ENCODE measurements around the gene SEMA3F. TPM values are rescaled to one million over a fixed set of nuclear protein-coding genes. Genes with fewer than 3 reads are reported as not detected.

SEMA3F gene
- total and polyA plus RNA-seq, 10 of the 15 experiments (the other 5 are each of a cell fraction or from before 2014, with no cell fraction given), result 0.08 to 0.28 (median 0.12) TPM; not detected in 6

GRCh38 chr3:50168791-50169190 lies 13.7 kb downstream of the SEMA3F start:
- CTCF ChIA-PET, result no interaction called here

DNA sequence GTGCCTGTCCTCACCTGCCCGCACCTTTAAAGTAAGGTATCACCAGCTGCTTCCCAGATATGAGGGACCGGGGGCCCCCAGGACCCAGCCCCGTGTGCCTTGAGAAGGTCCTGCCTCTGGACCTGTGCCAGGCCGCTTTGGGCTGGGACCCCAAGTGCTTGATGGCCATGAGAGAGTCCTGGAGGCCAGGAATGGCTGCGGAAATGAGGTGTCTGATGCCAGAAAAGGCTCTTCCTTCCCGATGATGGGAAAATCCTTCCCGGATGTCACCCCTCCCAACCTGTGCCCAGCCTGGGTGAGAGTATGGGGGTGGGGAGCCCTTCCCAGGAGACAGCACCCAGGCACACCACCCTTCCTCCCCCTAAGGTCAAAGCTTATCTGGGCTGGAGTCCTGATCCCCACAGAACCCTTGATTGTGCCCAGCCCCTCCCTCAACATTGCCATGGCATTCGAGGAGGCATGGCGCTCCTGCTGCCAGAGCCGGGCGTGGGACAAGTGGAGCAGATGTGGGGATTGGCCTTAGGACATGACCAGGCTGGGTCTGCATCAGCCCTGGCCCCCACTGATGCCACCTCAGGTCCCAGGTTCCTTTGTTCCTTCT lies 14.2 kb downstream of the SEMA3F start:
- in situ Hi-C loops (cut with MboI) (no loop called here), intact Hi-C loops (cut with micrococcal nuclease; ENCODE audit: unreplicated experiment) (no loop called here)
- WGBS (ENCODE audit: insufficient coverage, insufficient replicate concordance, low lambda C conversion rate, missing lambda C conversion rate), result 28% methylated on average over 11 of the region's 11 CpGs
- FAIRE-seq, result no peak
- Histone ChIP-seq H3K4me2 (ENCODE audit: control insufficient read depth, insufficient read depth) (no peak overlapping the region), H3K4me3 (no peak overlapping the region), H3K9me3 (replicated peaks; ENCODE audit: control insufficient read depth, insufficient read depth, low read length) (no peaks in the 10 kb centered on the region), H4K20me1 (ENCODE audit: control insufficient read depth, insufficient read depth) (no peaks in the 10 kb centered on the region; the same call in 1 of the 2 replicates), H3K27me3 (replicated peaks in 1 of 2; ENCODE audit: control insufficient read depth in 2 of 2, insufficient read depth in 2 of 2, low read length in 1 of 2) (no peaks in the 10 kb centered on the region; a peak in 1 of 4 replicates), H3K4me1 (ENCODE audit: control insufficient read depth, insufficient read depth, low read length) (no peaks in the 10 kb centered on the region), H3K79me2 (ENCODE audit: control insufficient read depth, insufficient read depth, low read length) (no peaks in the 10 kb centered on the region), H3K36me3 (ENCODE audit: control insufficient read depth in 2 of 2, insufficient read depth in 2 of 2, low read length in 1 of 2) (no peaks in the 10 kb centered on the region), H2AFZ (ENCODE audit: control insufficient read depth, low read depth, low read length) (no peak overlapping the region), H3K9ac (ENCODE audit: control insufficient read depth, insufficient read depth, low read length) (no peak overlapping the region), H3K27ac (ENCODE audit: control insufficient read depth, insufficient read depth) (no peak overlapping the region)
- CTCF ChIA-PET, result no interaction called here
- TF ChIP-seq, protein P1, sequence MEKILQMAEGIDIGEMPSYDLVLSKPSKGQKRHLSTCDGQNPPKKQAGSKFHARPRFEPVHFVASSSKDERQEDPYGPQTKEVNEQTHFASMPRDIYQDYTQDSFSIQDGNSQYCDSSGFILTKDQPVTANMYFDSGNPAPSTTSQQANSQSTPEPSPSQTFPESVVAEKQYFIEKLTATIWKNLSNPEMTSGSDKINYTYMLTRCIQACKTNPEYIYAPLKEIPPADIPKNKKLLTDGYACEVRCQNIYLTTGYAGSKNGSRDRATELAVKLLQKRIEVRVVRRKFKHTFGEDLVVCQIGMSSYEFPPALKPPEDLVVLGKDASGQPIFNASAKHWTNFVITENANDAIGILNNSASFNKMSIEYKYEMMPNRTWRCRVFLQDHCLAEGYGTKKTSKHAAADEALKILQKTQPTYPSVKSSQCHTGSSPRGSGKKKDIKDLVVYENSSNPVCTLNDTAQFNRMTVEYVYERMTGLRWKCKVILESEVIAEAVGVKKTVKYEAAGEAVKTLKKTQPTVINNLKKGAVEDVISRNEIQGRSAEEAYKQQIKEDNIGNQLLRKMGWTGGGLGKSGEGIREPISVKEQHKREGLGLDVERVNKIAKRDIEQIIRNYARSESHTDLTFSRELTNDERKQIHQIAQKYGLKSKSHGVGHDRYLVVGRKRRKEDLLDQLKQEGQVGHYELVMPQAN (conservative IDR thresholded peaks at IDR 0.05), result no peak
- TF ChIP-seq ZNF24 (IDR thresholded peaks at IDR 0.05) (no peak), CBX3 (IDR thresholded peaks at IDR 0.05; ENCODE audit: borderline replicate concordance, low read depth) (no peak), NR2C1 (IDR thresholded peaks at IDR 0.05) (no peak), RBBP5 (conservative IDR thresholded peaks at IDR 0.05) (no peak), MYB (IDR thresholded peaks at IDR 0.05; ENCODE audit: borderline replicate concordance, low read depth, low read length) (no peak), MLLT1 (IDR thresholded peaks at IDR 0.05) (no peak)
- BruUV-seq (replicated peaks), result no TSS peak
- SMC1A ChIA-PET (ENCODE audit: uncharacterized antibody, unreplicated experiment), result no interaction called here
- no peak for DNase-seq (ENCODE audit: low read depth, low spot score)
- no peak for ATAC-seq
- RAD21 ChIA-PET (ENCODE audit: unreplicated experiment), result no interaction called here
- POLR2A ChIA-PET, result no interaction called here

More at GRCh38 chr3:50168791-50169190, 13.7 kb downstream of the SEMA3F start:
- no TSS peak for BruUV-seq (replicated peaks)
- no peak for DNase-seq (ENCODE audit: low read depth, low spot score)
- H3K27me3 ChIP-seq (replicated peaks in 1 of 2; ENCODE audit: control insufficient read depth in 2 of 2, insufficient read depth in 2 of 2, low read length in 1 of 2), result no peaks in the 10 kb centered on the region; a peak in 1 of 4 replicates
- H4K20me1 ChIP-seq (ENCODE audit: control insufficient read depth, insufficient read depth), result no peaks in the 10 kb centered on the region; the same call in 1 of the 2 replicates
- no peak overlapping the region for H3K27ac ChIP-seq (ENCODE audit: control insufficient read depth, insufficient read depth)
- ChIA-PET POLR2A (no interaction called here), SMC1A (ENCODE audit: uncharacterized antibody, unreplicated experiment) (no interaction called here), RAD21 (ENCODE audit: unreplicated experiment) (no interaction called here)
- no peak overlapping the region for H3K9ac ChIP-seq (ENCODE audit: control insufficient read depth, insufficient read depth, low read length)
- in situ Hi-C loops (cut with MboI) (no loop called here), intact Hi-C loops (cut with micrococcal nuclease; ENCODE audit: unreplicated experiment) (no loop called here)
- no peak overlapping the region for H2AFZ ChIP-seq (ENCODE audit: control insufficient read depth, low read depth, low read length)
- H3K4me1 ChIP-seq (ENCODE audit: control insufficient read depth, insufficient read depth, low read length), result no peaks in the 10 kb centered on the region
- H3K4me3 ChIP-seq, result no peak overlapping the region
- no peak for FAIRE-seq
- H3K36me3 ChIP-seq (ENCODE audit: control insufficient read depth in 2 of 2, insufficient read depth in 2 of 2, low read length in 1 of 2), result no peaks in the 10 kb centered on the region
- no peaks in the 10 kb centered on the region for H3K79me2 ChIP-seq (ENCODE audit: control insufficient read depth, insufficient read depth, low read length)
- no peak for ATAC-seq
- H3K9me3 ChIP-seq (replicated peaks; ENCODE audit: control insufficient read depth, insufficient read depth, low read length), result no peaks in the 10 kb centered on the region
- 24% methylated on average over 6 of the region's 6 CpGs for WGBS (ENCODE audit: insufficient coverage, insufficient replicate concordance, low lambda C conversion rate, missing lambda C conversion rate)
- no peak overlapping the region for H3K4me2 ChIP-seq (ENCODE audit: control insufficient read depth, insufficient read depth)
- TF ChIP-seq, protein P2, sequence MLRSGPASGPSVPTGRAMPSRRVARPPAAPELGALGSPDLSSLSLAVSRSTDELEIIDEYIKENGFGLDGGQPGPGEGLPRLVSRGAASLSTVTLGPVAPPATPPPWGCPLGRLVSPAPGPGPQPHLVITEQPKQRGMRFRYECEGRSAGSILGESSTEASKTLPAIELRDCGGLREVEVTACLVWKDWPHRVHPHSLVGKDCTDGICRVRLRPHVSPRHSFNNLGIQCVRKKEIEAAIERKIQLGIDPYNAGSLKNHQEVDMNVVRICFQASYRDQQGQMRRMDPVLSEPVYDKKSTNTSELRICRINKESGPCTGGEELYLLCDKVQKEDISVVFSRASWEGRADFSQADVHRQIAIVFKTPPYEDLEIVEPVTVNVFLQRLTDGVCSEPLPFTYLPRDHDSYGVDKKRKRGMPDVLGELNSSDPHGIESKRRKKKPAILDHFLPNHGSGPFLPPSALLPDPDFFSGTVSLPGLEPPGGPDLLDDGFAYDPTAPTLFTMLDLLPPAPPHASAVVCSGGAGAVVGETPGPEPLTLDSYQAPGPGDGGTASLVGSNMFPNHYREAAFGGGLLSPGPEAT (IDR thresholded peaks at IDR 0.05; ENCODE audit: low read depth), result no peak
- no peak for TF ChIP-seq ZNF24 (IDR thresholded peaks at IDR 0.05)
